Spleen (tissue), 7 donors: Measurements from ENCODE around the gene MED19.

Experiments used
- POLR2A ChIP-seq, 3 donors: fragments of 450-650 bp; IDR thresholded peaks; one replicate each; pipeline ENCODE4 v1.5.1; 2017; ENCODE audit warnings: antibody characterized with exemption in 3 of 3, mild to moderate bottlenecking in 1 of 3
- TF ChIP-seq, protein P1 (sequence below), 11 experiments: fragments of 200-600 bp in 7 of 11; fragments of 450-650 bp in 4 of 11; sonication (generic) in 4 of 11; IDR thresholded peaks in 8 of 11; conservative IDR thresholded peaks in 3 of 11; 1 replicate in 7 of 11; 2 replicates in 4 of 11; pipeline versions ENCODE4 v1.4.0 to v1.8.0; 2016 to 2021; ENCODE audit warnings: antibody characterized with exemption in 11 of 11, inconsistent platforms in 4 of 11, mild to moderate bottlenecking in 1 of 11
- donor health status: DM: no; HTN: no; CAD: no; lungs with moderate emphysema.
- donor health status: DM: no; HTN: no; CAD: no.
- donor health status: DM: no; HTN: no; CAD: no.

DNA sequence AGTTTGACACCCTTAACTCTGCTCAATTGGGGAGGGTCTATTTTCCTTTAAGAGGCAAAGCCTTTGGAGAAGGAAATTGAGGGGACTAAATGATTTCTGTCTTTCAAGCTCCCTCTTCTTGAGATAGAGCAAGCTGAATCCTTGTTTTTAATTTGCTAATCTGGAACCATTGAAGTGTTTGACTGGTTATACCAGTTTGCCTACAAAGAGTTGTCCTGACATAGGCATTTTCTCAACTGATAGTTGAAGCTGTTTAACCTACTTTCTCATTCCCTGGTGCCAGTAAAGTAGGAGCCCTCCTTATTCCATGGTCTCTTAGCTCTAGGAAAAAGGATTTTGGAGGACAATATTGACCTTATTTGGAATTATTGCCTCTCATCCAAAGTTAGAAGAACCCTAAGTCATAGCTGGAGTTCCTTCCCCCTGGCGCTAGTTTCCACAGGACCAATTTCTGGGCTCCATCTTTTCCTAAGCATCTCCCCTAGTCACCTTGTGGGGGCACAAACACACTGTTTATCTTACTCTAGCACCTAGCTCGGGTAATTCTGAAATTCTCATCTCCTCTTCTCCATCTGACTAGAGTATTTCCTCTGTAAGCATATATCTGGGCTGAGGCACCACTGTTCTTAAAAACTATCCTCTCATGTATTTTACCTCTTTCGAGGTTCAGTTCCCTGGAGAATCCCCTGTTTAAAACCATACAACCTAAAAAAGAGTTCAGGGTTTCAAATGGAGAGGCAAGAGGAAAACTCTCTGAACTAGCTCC lies 36.7 kb downstream of the MED19 start:
- TF ChIP-seq, protein P1, sequence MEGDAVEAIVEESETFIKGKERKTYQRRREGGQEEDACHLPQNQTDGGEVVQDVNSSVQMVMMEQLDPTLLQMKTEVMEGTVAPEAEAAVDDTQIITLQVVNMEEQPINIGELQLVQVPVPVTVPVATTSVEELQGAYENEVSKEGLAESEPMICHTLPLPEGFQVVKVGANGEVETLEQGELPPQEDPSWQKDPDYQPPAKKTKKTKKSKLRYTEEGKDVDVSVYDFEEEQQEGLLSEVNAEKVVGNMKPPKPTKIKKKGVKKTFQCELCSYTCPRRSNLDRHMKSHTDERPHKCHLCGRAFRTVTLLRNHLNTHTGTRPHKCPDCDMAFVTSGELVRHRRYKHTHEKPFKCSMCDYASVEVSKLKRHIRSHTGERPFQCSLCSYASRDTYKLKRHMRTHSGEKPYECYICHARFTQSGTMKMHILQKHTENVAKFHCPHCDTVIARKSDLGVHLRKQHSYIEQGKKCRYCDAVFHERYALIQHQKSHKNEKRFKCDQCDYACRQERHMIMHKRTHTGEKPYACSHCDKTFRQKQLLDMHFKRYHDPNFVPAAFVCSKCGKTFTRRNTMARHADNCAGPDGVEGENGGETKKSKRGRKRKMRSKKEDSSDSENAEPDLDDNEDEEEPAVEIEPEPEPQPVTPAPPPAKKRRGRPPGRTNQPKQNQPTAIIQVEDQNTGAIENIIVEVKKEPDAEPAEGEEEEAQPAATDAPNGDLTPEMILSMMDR (IDR thresholded peaks at IDR 0.05 in 8 of 11, conservative IDR thresholded peaks at IDR 0.05 in 3 of 11), result no peak
- TF ChIP-seq POLR2A (IDR thresholded peaks at IDR 0.05), result no peak
